Mucosa of stomach (tissue), 1 donor: ENCODE data around the gene CCNDBP1.

Experiments used
- H3K27me3 ChIP-seq: one replicate; pipeline ENCODE4 v1.7.0; 2013; ENCODE audit warnings: mild to moderate bottlenecking, low read length; ENCODE audit not compliant: control insufficient read depth, insufficient read depth
- H3K36me3 ChIP-seq: one replicate; pipeline ENCODE4 v1.7.0; 2013; ENCODE audit warnings: low read length; ENCODE audit not compliant: control insufficient read depth, insufficient read depth
- H3K4me1 ChIP-seq: one replicate; pipeline ENCODE4 v1.7.0; 2013; ENCODE audit warnings: mild to moderate bottlenecking, low read length; ENCODE audit not compliant: control insufficient read depth, insufficient read depth
- H3K4me3 ChIP-seq: one replicate; pipeline ENCODE4 v1.7.0; 2013; ENCODE audit warnings: low read length
- H3K9ac ChIP-seq: one replicate; pipeline ENCODE4 v1.7.0; 2013; ENCODE audit warnings: mild to moderate bottlenecking, low read length, moderate library complexity
- H3K9me3 ChIP-seq: one replicate; pipeline ENCODE4 v1.7.0; 2013; ENCODE audit warnings: mild to moderate bottlenecking, low read length, moderate library complexity; ENCODE audit not compliant: control insufficient read depth
- donor health status: Pancreatic carcinoma.

Gene CCNDBP1

GRCh38 chr15:43243020-43243645 is 57.9 kb downstream of the CCNDBP1 start:
- no peak overlapping the region for H3K9ac ChIP-seq
- H3K9me3 ChIP-seq: no peaks in the 10 kb centered on the region
- no peaks in the 10 kb centered on the region for H3K27me3 ChIP-seq
- H3K36me3 ChIP-seq: no peaks in the 10 kb centered on the region
- no peaks in the 10 kb centered on the region for H3K4me1 ChIP-seq
- H3K4me3 ChIP-seq: no peak overlapping the region

GRCh38 chr15:43244092-43244491 is 58.9 kb downstream of the CCNDBP1 start:
- Histone ChIP-seq H3K4me3 (no peak overlapping the region), H3K9me3 (no peaks in the 10 kb centered on the region), H3K4me1 (no peaks in the 10 kb centered on the region), H3K36me3 (no peaks in the 10 kb centered on the region), H3K27me3 (no peaks in the 10 kb centered on the region), H3K9ac (no peak overlapping the region)

- Histone ChIP-seq H3K36me3 (no peaks in the 10 kb centered on the region), H3K4me1 (no peaks in the 10 kb centered on the region), H3K9ac (no peak overlapping the region), H3K9me3 (no peaks in the 10 kb centered on the region), H3K4me3 (no peak overlapping the region), H3K27me3 (no peaks in the 10 kb centered on the region)
Observed at GRCh38 chr15:43246261-43246774, 61.1 kb downstream of the CCNDBP1 start.
